Measurements from ENCODE around the gene ADAMTSL2.

Gene ADAMTSL2

GRCh38 chr9:133606708-133607025 lies 72.2 kb downstream of the ADAMTSL2 start:
- no peak for DNase-seq (ENCODE audit: low read depth)

GRCh38 chr9:133607381-133607780 lies 72.9 kb downstream of the ADAMTSL2 start:
- no peak for DNase-seq (ENCODE audit: low read depth)

- no peak for DNase-seq (ENCODE audit: low read depth)
Observed at GRCh38 chr9:133607976-133608375, 73.5 kb downstream of the ADAMTSL2 start.

GRCh38 chr9:133608382-133608781 lies 73.9 kb downstream of the ADAMTSL2 start:
- no peak for DNase-seq (ENCODE audit: low read depth)

- DNase-seq (ENCODE audit: low read depth): no peak
Observed at GRCh38 chr9:133608889-133609288, 74.4 kb downstream of the ADAMTSL2 start.

- DNase-seq (ENCODE audit: low read depth): peak; percentile 42
Observed at GRCh38 chr9:133609311-133610098, 75.0 kb downstream of the ADAMTSL2 start, which contains the start of gene FAM163B. FAM163B (minus strand) TSS chr9:133609389; CDS start chr9:133580223, 29,166 bp downstream.

- DNase-seq (ENCODE audit: low read depth): no peak
Observed at GRCh38 chr9:133610845-133611244, 76.3 kb downstream of the ADAMTSL2 start.

- no peak for DNase-seq (ENCODE audit: low read depth)
Observed at GRCh38 chr9:133612051-133612450, 77.5 kb downstream of the ADAMTSL2 start.

- no peak for DNase-seq (ENCODE audit: low read depth)
Observed at GRCh38 chr9:133612816-133613215, 78.3 kb downstream of the ADAMTSL2 start.

- DNase-seq (ENCODE audit: low read depth): no peak
Observed at GRCh38 chr9:133613432-133613831, 78.9 kb downstream of the ADAMTSL2 start.

- no peak for DNase-seq (ENCODE audit: low read depth)
Observed at GRCh38 chr9:133614056-133614455, 79.6 kb downstream of the ADAMTSL2 start.

GRCh38 chr9:133614678-133615077 lies 80.2 kb downstream of the ADAMTSL2 start:
- DNase-seq (ENCODE audit: low read depth): no peak

GRCh38 chr9:133615186-133615585 lies 80.7 kb downstream of the ADAMTSL2 start:
- DNase-seq (ENCODE audit: low read depth): no peak

GRCh38 chr9:133615606-133616188 lies 81.2 kb downstream of the ADAMTSL2 start:
- DNase-seq (ENCODE audit: low read depth): no peak

GRCh38 chr9:133616643-133617405 lies 82.3 kb downstream of the ADAMTSL2 start:
- no peak for DNase-seq (ENCODE audit: low read depth)

- DNase-seq (ENCODE audit: low read depth): no peak
Observed at GRCh38 chr9:133618726-133619125, 84.2 kb downstream of the ADAMTSL2 start.

GRCh38 chr9:133619791-133620190 lies 85.3 kb downstream of the ADAMTSL2 start:
- DNase-seq (ENCODE audit: low read depth): no peak

- DNase-seq (ENCODE audit: low read depth): no peak
Observed at GRCh38 chr9:133621725-133622267, 87.3 kb downstream of the ADAMTSL2 start.

GRCh38 chr9:133622555-133622954 lies 88.1 kb downstream of the ADAMTSL2 start:
- no peak for DNase-seq (ENCODE audit: low read depth)
